ENCODE results near the gene COPG2. TPM values are rescaled to one million over a fixed set of nuclear protein-coding genes. Genes with fewer than 3 reads are reported as not detected.
A peak's percentile ranks its signal among the peaks of the same experiment; 100 is the strongest.

The COPG2 gene
- total RNA-seq, 2 experiments from 2014 or later = 23.8 to 25.1 TPM

- CTCF ChIA-PET = interaction anchor here (1.1 to 1.2 kb wide), 2 partner anchors 9 to 52 kb away, joined by 3 read pairs; no protein-coding TSS in a partner anchor
- DNase-seq = no peak
- intact Hi-C loops (cut with micrococcal nuclease) = no loop called here
- POLR2A ChIA-PET = interaction anchor here (1.3 kb wide), 1 partner anchor 9 kb away, joined by 3 read pairs; no protein-coding TSS in a partner anchor
- peak; percentile 30 for ATAC-seq
- Mint-ChIP-seq H3K27me3 (no peaks in the 10 kb centered on the region), H3K9me3 (peaks cover 10% of the 10 kb centered on the region), H3K4me3 (no peak overlapping the region), H3K36me3 (ENCODE audit: low read depth) (peaks cover 7% of the 10 kb centered on the region), H3K27ac (no peak overlapping the region), H3K4me1 (ENCODE audit: low read depth) (peaks cover 7% of the 10 kb centered on the region)
- TF ChIP-seq CTCF (IDR thresholded peaks at IDR 0.05) = no peak
Measured at GRCh38 chr7:130463553-130464434, 204.8 kb downstream of the COPG2 start.

DNA sequence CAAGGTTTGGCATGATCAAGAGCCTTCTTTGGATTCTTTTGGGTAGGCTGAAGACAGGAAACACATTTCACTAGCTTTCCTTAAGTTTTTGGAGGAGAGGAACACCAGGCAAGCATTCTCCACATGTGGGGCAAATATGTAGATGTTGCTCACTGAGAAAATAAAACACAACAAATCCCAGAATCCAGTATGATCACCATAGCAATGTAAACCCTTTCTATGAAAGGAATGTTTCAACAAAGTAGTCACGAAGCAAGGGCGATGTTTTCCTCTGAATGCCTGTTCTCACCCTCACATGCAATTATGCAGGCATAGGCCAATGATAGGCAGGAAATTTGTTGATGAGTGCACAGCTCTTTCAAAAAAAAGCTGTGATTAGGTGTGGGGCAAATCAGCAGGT lies 207.3 kb downstream of the COPG2 start:
- no peak overlapping the region for H3K27ac Mint-ChIP-seq
- POLR2A ChIA-PET = no interaction called here
- H3K4me1 Mint-ChIP-seq (ENCODE audit: low read depth) = peaks cover 14% of the 10 kb centered on the region
- H3K36me3 Mint-ChIP-seq (ENCODE audit: low read depth) = peaks cover 8% of the 10 kb centered on the region
- TF ChIP-seq CTCF (IDR thresholded peaks at IDR 0.05) = no peak
- H3K27me3 Mint-ChIP-seq = no peaks in the 10 kb centered on the region
- ATAC-seq (no peak), DNase-seq (no peak)
- CTCF ChIA-PET = interaction anchor here (1.0 kb wide), 1 partner anchor 10 kb away, joined by 3 read pairs; no protein-coding TSS in a partner anchor
- peaks cover 10% of the 10 kb centered on the region for H3K9me3 Mint-ChIP-seq
- H3K4me3 Mint-ChIP-seq = no peak overlapping the region
- intact Hi-C loops (cut with micrococcal nuclease) = no loop called here

DNA sequence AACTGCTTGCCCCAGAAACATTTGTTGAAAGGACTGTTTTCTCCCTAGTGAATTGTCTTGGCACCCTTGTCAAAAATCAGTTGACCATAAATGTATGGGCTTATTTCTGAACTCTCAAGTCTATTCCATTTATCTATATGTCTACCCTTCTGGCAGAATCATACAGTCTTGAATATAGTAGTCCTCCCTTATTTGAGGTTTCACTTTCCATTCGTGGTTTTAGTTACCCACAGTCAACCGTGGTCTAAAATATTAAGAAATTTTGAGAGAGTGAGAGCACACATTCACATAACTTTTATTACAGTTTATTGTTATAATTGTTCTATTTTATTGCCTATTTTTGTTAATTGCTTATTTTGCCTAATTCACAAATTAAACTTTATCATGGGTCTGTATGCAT lies 210.3 kb downstream of the COPG2 start:
- no peak overlapping the region for H3K4me3 Mint-ChIP-seq
- H3K4me1 Mint-ChIP-seq (ENCODE audit: low read depth) = peaks cover 28% of the 10 kb centered on the region
- CTCF ChIA-PET = no interaction called here
- TF ChIP-seq CTCF (IDR thresholded peaks at IDR 0.05) = no peak
- H3K27me3 Mint-ChIP-seq = no peaks in the 10 kb centered on the region
- H3K9me3 Mint-ChIP-seq = peaks cover 12% of the 10 kb centered on the region
- POLR2A ChIA-PET = interaction anchor here (0.7 kb wide), 1 partner anchor 492 kb away, joined by 3 read pairs; no protein-coding TSS in a partner anchor
- intact Hi-C loops (cut with micrococcal nuclease) = no loop called here
- DNase-seq = no peak
- peak; percentile 75 for ATAC-seq
- H3K36me3 Mint-ChIP-seq (ENCODE audit: low read depth) = peaks cover 8% of the 10 kb centered on the region
- H3K27ac Mint-ChIP-seq = peak overlapping the region; percentile 68

Small RNA genes lying within 50 kb of the gene (microRNA-seq; reads per million reads assigned to microRNA genes)
- 827 reads per million, percentile 86 among the genes with 10 or more reads in this experiment for gene MIR335 (ENCODE audit: borderline microRNAs expressed, borderline replicate concordance)

Other genes with a start within 250 kb of the COPG2 start
- gene CEP41, start 227.7 kb downstream of the COPG2 start, total RNA-seq = 10 to 100 TPM; 28.0 to 28.1 TPM
- 1 to 10 TPM; 6.8 to 9.2 TPM for gene MEST, start 176.7 kb downstream of the COPG2 start, total RNA-seq
- gene TSGA13, start 17.8 kb upstream of the COPG2 start, total RNA-seq = not detected
- not detected for gene KLF14, start 65.5 kb upstream of the COPG2 start, total RNA-seq

Data from activated CD8-positive, alpha-beta T cell treated with anti-CD3 and anti-CD28 coated beads for 36 hours (primary cell).